HG03354 (cell line): Measurements from ENCODE around the gene AGBL2.
"Not testable (repeated sequence)": the region's sequence is repeated elsewhere in the genome, so short reads cannot be mapped to it uniquely, and the experiment has no call there.

Experiments used
- ATAC-seq: cut with Tn5 transposase; IDR thresholded peaks from one replicate; pipeline ENCODE4 v1.9.1; 2021; ENCODE audit warnings: mild to moderate bottlenecking; ENCODE audit not compliant: unreplicated experiment, poor library complexity, severe bottlenecking

The AGBL2 gene

DNA sequence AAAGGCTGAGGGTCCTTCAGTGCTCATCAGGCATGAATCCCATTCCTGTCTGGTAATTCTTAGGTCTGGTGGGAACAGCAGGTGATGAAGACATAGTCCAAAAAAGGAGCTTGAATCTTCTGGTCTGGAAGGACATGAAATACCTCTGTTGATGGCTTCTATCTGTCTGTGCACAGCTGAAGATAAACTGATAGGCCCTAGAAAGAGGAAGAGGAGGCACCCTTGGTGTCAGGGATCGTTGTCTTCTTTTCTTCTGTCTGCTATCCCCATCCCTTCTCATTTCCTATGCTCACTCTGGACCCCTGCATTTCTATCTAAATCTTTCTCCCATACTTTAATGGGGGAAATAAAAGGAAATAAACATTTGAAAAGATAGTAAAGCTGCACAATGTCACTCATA, 9.4 kb downstream of the AGBL2 start:
- no peak for ATAC-seq

DNA sequence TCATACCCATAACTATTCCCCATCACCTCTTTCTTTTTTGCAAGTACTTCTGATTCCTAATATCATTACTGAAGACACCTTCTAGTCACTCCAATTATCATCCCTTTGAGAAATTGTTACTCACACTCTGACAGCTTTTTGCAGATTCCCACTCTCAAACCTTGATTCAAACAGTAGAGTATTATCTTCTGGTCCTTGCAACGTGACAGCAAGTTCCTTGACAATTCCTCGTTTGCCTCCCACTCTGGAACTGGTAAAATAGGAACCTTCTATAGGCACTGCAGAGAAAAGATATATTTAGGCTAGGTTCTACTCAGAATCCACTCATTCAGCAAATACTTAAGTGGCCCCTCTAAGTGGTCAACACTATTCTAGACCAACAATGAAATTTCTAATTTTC, 23.2 kb downstream of the AGBL2 start:
- no peak for ATAC-seq

DNA sequence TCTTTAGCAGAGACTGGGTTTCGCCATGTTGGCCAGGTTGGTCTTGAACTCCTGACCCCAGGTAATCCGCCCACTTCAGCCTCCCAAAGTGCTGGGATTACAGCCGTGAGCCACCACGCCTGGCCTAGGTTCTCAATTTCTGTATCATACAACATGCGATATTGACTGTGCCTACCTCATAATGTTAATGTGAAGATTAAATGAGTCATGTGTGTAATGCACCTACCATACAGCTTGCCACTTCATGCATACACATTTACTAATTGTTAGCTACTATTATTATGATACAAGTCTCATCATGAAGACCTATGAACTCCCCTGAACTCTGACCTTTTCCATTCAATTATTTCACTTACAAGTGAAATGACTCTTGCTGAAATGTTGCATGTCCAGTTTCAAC, 25.7 kb downstream of the AGBL2 start:
- ATAC-seq: no peak

DNA sequence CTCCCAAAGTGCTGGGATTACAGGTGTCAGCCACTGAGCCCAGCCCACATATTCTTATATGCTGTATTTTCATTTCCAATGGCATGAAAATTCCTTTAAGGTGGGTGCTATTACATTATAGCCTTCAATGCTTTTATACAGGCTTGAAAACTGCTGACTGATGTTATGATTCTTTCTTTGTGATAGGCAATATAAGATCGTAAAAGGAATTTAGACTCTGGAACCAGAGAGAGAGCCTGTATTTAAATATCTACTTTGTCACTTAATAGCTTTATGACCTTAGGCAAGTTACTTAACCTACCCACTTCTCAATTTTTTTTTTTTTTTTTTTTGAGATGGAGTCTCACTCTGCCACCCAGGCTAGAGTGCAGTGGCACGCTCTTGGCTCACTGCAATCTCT, 26.2 kb downstream of the AGBL2 start:
- ATAC-seq: no peak

DNA sequence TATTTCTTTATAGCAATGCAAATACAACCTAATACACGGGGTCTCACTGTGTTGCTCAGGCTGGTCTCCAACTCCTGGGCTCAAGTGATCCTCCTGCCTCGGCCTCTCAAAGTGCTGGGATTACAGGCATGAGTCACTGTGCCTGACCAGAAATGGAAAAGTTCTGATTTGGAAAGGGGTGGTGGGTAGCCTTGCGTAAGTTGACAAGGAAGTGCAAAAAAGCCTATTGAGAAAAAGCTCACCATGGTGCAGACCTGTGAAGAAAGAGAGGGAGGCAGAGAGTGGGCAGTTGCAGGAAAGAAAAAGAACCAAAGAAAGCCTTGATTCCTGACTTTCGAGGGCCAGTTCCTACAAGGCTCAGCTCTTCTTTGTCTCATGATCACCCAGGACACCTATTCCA, 27.1 kb downstream of the AGBL2 start:
- no peak for ATAC-seq

DNA sequence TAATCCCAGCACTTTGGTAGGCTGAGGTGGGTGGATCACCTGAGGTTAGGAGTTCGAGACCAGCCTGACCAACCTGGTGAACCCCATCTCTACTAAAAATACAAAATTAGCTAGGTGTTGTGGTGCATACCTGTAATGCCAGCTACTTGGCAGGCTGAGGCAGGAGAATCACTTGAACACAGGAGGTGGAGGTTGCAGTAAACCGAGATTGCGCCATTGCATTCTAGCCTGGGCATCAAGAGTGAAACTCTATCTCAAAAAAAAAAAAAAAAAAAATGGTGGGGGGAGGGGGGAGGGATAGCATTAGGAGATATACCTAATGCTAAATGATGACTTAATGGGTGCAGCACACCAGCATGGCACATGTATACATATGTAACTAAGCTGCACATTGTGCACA, 28.5 kb downstream of the AGBL2 start:
- not testable (repeated sequence) for ATAC-seq

DNA sequence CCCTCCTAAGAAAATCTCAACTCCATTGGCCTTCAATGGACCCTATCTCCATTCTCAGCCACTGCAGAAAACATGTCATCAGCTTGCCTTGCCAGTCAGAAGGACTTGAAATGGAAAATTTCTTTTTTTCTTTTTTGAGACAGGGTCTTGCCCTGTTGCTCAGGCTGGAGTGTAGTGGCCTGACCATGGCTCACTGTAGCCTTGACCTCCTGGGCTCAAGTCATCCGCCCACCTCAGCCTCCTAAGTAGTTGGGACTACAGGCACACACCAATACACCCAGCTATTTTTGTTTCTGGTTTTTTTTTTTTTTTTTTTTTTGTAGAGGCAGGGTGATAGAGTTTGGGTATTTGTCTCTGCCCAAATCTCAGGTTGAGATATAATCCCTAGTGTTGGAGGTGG, 29.0 kb downstream of the AGBL2 start:
- no peak for ATAC-seq

DNA sequence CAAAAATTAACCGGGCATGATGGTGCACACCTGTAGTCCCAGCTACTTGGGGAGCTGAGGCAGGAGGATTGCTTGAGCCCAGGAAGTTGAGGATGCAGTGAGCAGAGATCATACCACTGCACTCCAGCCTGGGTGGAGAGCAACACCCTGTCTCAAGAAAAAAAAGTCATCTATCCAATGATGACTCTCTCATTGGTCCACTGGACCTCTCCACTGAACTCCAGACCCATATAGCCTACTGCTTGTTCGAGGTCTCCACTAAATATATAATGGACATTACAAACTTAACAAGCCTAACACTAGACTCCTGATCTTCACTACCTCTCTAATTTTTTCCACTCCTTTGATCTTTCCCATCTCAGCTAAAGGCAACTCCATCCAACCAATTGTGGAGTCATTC, 39.3 kb downstream of the AGBL2 start:
- no peak for ATAC-seq

DNA sequence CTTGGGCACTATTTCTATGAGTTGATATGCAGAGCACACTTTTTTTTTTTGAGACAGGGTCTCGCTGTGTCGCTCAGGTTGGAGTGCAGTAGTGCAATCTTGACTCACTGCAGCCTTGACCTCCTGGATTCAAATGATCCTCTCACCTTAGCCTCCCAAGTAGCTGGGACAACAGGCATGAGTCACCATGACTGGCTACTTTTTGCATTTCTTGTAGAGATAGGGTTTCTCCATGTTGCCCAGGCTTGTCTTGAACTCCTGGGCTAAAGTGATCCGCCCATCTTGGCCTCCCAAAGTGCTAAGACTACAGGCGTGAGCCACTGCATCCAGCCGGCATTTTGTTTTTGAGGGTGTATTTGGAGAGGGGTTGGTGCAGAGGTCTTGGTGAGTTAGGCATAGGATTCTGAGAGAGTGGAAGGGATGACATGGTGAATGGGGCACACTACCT, 42.9 kb downstream of the AGBL2 start:
- ATAC-seq: no peak

DNA sequence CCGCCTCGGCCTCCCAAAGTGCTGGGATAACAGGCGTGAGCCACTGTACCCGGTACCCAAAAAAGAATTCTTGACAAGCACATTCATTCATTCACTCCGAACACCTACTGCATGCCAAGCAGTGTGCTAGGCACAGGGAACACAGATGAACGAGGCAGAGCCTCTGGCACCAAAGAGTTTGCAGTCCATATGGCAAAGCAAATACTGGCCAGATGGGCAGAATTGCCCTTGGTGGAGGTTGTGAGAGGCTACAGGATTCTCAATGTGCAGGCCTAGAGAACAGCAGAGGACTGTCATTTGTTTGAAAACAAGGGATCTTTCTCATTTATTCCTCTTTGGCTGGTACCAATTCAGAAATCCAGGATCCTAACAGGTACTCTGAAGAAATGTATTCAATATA, 45.3 kb downstream of the AGBL2 start:
- ATAC-seq: no peak

DNA sequence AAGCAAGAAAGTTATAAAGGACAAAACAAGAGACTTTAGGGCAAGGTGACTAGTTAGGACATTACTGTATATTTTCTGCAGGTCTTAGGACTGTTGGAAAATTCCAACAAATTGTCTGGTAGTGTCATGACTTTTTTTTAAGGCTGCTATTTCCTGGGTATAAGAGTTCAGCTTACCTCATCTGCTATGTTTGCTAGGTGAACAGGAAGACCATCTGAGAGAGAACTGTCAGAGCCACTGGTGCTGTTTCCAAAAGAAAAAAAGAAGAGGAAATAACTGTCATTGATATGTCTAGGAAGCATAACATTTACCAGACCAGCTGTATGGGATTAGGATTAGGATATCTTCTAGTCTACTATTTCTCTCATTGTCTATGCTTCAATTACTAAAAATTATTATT, 46.5 kb downstream of the AGBL2 start:
- ATAC-seq: no peak

DNA sequence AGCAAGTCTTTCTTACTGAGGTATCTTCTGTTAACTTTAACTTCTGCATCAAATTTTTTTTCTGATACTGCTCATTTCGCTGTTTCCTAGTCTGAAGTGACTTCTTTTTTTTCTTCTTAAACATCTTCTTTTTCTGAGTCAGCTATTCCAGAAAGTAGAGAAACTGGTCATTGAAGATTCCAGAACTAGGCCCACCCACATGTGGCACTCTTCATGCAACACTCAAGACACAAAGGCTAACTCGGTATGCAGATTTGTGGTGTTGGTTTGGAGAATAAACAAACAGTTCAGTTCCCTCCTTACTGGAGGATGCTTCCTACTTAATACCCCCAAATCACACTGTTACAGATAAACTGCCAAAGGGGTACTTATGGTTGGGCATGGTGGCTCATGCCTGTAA, 47.6 kb downstream of the AGBL2 start:
- no peak for ATAC-seq

DNA sequence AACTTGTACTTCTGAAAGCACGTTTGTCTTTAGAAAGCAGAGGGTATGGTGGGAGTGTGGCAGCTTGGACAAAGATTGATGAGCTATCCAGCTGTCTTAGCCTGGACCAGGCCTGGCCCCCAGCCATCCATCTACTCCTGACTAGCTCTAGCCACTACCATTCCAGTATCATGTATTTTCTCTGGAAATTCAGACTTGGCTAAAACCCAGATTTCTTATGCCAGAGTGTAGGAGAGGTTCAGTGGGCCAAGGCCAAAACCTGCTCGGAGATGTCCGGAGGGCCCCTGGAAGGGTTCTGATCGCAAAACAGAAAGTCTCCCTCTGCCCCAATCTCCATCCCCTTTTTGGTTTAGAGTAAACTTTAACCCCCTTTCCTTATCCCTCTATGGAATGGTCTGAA, 48.0 kb downstream of the AGBL2 start:
- no peak for ATAC-seq

DNA sequence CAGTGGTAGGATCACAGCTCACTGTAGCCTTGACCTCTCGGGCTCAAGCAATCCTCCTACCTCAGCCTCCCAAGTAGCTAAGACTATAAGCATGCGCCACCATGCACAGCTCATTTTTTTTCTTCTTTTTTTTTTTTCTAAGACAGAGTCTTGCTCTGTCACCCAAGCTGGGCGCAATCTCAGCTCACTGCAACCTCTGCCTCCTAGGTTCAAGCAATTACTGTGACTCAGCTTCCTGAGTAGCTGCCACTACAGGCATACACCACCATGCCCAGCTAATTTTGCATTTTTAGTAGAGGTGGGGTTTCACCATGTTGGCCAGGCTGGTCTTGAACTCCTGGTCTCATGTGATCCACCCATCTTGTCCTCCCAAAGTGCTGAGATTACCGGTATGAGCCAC, 50.2 kb downstream of the AGBL2 start:
- ATAC-seq: not testable (repeated sequence)

DNA sequence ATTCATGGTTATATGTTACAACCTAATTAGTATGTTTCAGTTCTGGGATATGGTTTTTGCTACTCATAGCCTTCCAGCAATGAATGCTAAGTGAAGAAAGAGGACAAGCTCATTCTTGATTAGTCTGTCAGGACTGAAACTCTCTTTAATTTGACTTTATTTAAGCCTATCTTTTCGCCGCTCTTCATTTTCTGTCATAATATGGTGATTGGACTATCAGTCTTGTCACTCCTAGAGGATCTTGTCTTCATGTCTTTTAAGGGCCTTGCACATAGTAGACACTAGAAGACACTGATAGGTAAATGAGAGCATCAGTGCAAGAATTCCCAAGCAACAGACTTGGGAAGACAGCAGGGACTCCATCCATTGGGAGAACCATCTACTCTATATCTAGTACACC, 53.9 kb downstream of the AGBL2 start:
- ATAC-seq: no peak

DNA sequence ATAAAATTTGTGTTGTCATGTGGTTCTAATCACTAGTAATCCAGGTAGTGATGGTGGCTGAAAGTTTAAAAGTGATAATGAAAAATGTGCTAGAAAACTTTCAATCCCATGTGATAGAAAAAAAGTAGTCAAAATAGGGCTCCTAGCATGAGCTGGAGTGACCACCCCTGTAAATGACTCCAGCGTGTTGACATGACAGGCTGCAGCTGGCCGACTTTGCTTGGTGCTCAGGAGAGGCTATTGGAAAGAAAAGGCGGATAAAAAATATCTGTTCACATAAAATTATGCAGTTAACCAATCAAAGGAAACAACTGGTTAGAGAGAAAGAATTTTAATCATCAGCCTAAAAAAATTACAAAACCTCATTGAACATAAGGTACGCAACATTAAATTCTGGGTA, 55.9 kb downstream of the AGBL2 start:
- no peak for ATAC-seq

DNA sequence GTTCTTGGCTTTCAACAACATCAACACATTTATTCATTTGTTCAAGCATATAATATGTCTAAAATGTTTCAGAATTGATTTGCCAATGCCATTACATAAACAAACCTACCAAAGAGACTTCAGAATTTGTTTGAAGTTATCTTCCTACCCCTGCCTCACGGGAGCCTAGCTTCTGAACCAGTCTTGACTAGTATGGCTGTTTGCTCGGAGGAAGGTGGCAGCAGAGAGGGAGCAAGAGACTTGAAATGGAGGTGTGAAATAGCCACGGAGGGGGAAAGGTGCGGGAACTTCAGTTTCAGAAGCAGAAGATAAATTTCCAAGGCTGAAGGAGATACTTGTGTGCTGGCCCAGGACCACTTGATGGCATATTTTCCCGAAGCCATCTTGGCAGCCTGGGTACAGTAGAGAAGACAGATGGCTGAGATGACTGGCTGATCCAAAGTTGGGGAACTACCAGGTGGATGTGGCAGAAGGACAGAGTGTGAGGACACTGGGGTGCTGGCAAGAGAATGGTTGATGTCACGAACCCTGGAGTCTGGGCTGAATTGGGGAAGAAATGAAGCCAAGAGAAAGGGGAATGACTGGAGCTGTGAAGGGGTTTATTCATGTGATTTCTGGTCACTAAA, 58.8 kb downstream of the AGBL2 start:
- no peak for ATAC-seq

DNA sequence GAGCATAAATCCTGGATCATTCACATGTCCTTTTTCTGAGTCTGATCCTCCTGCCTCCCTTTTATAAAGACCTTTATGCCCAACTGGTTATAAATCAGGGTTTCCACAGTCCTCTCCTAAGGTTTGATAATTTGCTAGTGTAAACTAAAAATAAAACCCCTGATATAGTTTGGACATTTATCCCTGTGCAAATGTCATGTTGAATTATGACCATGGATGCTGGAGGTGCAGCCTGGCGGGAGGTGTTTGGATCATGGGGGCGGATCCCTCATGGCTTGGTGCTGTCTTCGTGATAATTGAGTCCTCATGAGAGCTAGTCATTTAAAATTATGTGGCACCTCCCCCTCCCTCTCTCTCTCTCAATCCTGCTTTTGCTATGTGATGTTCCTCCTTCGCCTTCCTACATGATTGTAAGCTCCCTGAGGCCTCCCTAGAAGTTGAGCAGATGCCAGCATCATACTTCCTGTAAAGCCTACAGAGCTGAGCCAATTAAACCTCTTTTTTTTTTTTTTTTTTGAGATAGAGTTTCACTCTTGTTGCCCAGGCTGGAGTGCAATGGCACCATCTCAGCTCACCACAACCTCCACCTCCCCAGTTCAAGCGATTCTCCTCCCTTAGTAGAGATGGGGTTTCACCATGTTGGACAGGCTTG, 63.2 kb downstream of the AGBL2 start:
- ATAC-seq: no peak

DNA sequence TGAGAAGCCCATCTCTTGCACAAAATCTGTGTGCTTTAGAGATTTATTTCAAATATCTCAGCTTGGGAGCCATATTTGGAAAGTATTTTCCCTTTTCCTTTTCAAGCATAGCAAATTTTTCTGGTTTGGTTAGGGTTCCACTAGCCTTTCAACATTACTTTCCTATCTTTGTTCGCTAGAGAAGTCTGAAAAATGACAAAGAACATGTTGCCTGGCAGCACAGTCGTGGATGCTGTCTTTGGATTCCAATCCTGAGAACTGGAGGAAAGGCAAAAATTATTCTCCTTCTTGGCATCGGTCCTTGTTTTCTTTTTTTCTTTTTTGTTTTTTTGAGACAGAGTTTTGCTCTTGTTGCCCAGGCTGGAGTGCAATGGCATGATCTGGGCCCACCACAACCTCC, 65.9 kb downstream of the AGBL2 start:
- no peak for ATAC-seq

DNA sequence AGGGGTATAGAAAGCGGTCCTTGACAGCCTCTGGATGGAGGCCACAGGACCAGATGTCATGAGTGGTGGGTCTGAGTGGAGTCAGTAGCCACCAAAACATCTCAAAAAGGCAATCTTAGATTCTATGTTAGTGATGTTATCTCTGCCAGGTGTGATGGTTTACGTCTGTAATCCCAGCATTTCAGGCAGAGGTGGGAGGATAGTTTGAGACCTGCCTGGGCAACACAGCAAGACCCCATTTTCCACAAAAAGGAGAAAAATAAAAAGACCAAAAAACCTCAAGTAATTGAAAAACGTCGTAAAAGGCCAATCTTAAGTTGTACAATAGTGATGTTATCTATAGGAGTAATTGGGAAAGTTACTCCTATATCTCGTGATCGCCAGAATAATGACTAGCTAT, 69.2 kb downstream of the AGBL2 start:
- ATAC-seq: no peak

DNA sequence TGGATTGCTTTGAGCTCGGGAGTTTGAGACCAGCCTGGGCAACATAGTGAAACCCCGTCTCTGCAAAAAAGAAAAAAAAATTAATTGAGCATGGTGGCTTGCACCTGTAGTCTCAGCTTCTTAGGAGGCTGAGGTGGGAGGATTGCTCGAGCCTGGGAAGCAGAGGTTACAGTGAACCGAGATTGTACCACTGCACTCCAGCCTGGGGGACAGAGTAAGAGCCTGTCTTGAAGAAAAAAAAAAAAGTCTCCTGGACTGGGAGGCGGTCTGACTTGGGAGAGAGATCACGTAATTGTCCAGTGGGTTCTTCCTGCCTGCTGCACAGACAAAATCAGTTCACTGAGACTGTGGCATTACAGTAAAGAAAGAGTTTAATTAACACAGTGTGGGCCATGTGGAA, 69.7 kb downstream of the AGBL2 start:
- no peak for ATAC-seq
